ENCODE results near the gene WNT3A. TPM values are rescaled to one million over a fixed set of nuclear protein-coding genes. Genes with fewer than 3 reads are reported as not detected.

The WNT3A gene
- total RNA-seq, 1 donor from 2014 or later: not detected

DNA sequence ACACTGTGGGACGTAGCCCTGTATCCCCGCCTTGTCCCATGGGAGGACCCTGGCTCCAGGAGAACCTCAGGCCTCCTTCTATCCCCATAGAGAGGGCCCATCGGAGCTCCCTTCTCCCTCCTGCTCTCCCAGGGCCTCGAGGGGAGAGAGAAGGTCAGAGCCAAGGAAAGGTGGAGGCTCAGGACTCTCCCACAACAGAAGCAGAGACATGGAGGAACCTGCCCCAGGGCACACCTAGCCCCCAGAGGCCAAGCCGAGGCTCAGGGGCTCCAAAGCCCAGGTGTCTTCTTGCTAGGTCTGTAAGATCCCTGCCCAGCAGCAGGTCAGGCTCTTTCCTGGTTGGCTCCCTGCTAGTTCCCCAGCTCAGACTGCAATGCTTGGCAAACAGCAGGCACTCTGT, 41.3 kb downstream of the WNT3A start:
- H3K27me3 ChIP-seq: no peaks in the 10 kb centered on the region
- intact Hi-C loops (cut with DNase I): no loop called here
- no peaks in the 10 kb centered on the region for H3K36me3 ChIP-seq
- no peak overlapping the region for H3K4me3 ChIP-seq
- H3K9me3 ChIP-seq: no peaks in the 10 kb centered on the region
- no peak for DNase-seq (ENCODE audit: extremely low spot score in 2 of 2)
- H3K27ac ChIP-seq: no peak overlapping the region
- no peak for TF ChIP-seq POLR2A (IDR thresholded peaks at IDR 0.05)
- no peak for TF ChIP-seq POLR2AphosphoS5 (IDR thresholded peaks at IDR 0.05; ENCODE audit: insufficient read depth in 1 of 2, low read depth in 1 of 2)
- TF ChIP-seq, protein P1, sequence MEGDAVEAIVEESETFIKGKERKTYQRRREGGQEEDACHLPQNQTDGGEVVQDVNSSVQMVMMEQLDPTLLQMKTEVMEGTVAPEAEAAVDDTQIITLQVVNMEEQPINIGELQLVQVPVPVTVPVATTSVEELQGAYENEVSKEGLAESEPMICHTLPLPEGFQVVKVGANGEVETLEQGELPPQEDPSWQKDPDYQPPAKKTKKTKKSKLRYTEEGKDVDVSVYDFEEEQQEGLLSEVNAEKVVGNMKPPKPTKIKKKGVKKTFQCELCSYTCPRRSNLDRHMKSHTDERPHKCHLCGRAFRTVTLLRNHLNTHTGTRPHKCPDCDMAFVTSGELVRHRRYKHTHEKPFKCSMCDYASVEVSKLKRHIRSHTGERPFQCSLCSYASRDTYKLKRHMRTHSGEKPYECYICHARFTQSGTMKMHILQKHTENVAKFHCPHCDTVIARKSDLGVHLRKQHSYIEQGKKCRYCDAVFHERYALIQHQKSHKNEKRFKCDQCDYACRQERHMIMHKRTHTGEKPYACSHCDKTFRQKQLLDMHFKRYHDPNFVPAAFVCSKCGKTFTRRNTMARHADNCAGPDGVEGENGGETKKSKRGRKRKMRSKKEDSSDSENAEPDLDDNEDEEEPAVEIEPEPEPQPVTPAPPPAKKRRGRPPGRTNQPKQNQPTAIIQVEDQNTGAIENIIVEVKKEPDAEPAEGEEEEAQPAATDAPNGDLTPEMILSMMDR (IDR thresholded peaks at IDR 0.05): no peak
- no peaks in the 10 kb centered on the region for H3K4me1 ChIP-seq

DNA sequence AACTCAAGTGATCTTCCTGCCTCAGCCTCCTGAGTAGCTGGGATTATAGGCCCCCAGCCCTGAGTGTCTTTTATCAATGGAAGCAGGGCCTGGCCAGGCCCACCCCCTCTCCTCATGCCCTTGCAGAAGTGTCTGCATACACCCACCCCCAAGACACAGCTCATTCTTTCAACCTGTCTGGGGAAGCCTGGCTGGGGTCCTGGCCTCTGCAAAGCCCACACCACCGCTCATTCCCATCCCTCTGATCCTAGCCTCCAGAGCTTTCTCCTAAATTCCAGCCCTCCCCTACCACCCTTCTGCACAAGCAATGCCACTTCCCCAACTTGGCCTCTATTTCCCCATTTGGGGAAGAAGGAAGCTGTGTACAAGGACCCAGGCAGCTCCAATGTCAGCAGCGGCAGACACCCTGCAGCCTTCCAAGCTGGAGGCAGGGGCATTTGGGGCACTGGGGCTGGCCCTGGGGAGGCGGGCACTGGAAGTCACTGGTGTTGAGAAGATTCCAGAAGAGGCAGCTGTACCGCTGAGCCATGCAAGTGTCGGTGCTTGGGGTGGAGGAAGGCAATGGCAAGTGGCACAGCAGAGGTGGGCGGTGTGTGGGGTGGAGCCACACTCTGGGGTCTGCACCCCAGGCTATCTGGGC, 42.0 kb downstream of the WNT3A start:
- DNase-seq (ENCODE audit: extremely low spot score in 2 of 2): no peak
- no peaks in the 10 kb centered on the region for H3K27me3 ChIP-seq
- intact Hi-C loops (cut with DNase I): no loop called here

DNA sequence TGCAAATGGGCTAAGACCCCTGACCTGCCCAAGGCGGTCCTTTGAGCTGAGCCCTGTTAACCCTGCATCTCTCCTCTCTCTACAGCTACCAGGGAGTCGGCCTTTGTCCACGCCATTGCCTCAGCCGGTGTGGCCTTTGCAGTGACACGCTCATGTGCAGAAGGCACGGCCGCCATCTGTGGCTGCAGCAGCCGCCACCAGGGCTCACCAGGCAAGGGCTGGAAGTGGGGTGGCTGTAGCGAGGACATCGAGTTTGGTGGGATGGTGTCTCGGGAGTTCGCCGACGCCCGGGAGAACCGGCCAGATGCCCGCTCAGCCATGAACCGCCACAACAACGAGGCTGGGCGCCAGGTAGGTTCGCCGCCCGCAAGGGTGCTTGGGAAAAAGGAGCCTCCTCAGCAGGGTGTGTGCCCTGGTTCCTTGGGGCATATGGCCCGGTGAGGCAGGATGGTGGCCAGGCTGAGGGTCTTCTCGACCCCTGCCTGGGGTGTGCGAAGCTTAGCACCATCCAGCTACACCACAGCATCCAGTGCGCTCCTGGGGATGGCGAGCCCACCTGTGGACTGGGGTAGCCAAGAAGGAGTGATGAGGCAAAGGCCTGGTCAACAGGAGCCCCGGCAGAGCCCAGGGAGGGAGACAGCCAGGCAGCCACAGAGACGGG, 43.9 kb downstream of the WNT3A start:
- no peaks in the 10 kb centered on the region for H3K9me3 ChIP-seq
- H3K27me3 ChIP-seq: no peaks in the 10 kb centered on the region
- TF ChIP-seq, protein P1 (IDR thresholded peaks at IDR 0.05): no peak
- TF ChIP-seq POLR2AphosphoS5 (IDR thresholded peaks at IDR 0.05; ENCODE audit: insufficient read depth in 1 of 2, low read depth in 1 of 2) (no peak), POLR2A (IDR thresholded peaks at IDR 0.05) (no peak)
- intact Hi-C loops (cut with DNase I): no loop called here
- H3K4me1 ChIP-seq: no peaks in the 10 kb centered on the region
- DNase-seq (ENCODE audit: extremely low spot score in 2 of 2): no peak
- H3K36me3 ChIP-seq: no peaks in the 10 kb centered on the region
- no peak overlapping the region for H3K27ac ChIP-seq
- no peak overlapping the region for H3K4me3 ChIP-seq

More for the DNA sequence above, 42.0 kb downstream of the WNT3A start:
- TF ChIP-seq POLR2A (IDR thresholded peaks at IDR 0.05): no peak
- TF ChIP-seq, protein P1 (IDR thresholded peaks at IDR 0.05): no peak
- no peak for TF ChIP-seq POLR2AphosphoS5 (IDR thresholded peaks at IDR 0.05; ENCODE audit: insufficient read depth in 1 of 2, low read depth in 1 of 2)
- no peaks in the 10 kb centered on the region for H3K36me3 ChIP-seq
- H3K4me3 ChIP-seq: no peak overlapping the region
- no peaks in the 10 kb centered on the region for H3K9me3 ChIP-seq
- H3K27ac ChIP-seq: no peak overlapping the region
- H3K4me1 ChIP-seq: no peaks in the 10 kb centered on the region

DNA sequence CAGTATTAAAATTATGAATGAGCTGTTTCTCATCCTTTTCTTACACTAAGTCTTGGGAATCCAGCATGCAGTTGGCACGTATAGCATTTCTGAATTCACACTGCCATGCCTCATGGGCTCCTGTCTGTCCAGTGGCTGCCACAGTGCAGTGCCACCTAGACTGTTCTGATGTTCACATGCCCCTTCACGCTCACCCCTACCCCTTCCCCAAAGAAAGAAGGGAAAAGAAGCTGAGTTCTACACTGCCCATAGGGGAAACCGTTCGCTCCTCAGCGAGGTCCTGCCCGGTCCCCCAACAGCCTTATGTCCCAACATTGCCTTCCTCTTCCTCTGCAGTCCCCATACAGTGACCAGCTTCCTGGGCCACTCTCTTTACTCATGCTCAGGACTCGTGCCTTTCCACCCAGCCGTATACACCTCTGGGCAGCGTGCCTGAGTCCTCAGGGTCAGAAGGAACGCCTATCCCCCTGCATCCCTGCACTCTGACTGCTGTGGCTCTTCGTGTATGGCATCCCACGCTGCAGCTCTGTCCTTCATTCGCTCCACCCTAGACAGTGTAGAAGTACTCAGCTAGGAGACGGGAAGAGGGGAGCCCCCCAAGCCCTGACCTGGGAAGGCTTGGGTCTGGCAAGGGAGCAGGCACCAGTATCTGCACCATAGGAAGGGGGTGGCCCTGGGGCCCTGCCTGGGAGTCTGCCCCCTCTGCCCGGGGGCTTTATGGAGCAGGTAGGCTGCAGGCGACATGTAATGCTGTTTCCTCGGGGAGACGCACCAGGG, 51.6 kb downstream of the WNT3A start:
- no peaks in the 10 kb centered on the region for H3K36me3 ChIP-seq
- peaks cover 18% of the 10 kb centered on the region for H3K4me1 ChIP-seq
- peak overlapping the region in 1 of 2 donors; percentile 15 for H3K4me3 ChIP-seq
- H3K9me3 ChIP-seq: no peaks in the 10 kb centered on the region
- H3K27ac ChIP-seq: no peak overlapping the region
- no peak for TF ChIP-seq POLR2AphosphoS5 (IDR thresholded peaks at IDR 0.05; ENCODE audit: insufficient read depth in 1 of 2, low read depth in 1 of 2)
- TF ChIP-seq, protein P1 (IDR thresholded peaks at IDR 0.05): no peak
- no peak for TF ChIP-seq POLR2A (IDR thresholded peaks at IDR 0.05)
- no peak for DNase-seq (ENCODE audit: extremely low spot score in 2 of 2)
- H3K27me3 ChIP-seq: peaks cover 8% of the 10 kb centered on the region
- intact Hi-C loops (cut with DNase I): no loop called here

Data from vagina (tissue), 2 donors.